AG09309 (cell line): ENCODE measurements around the gene LMBRD1.

Experiments used
- DNase-seq: peaks from one replicate; pipeline ENCODE4 v3.0.0-alpha.2; 2010; ENCODE audit warnings: low read depth
- H3K4me3 ChIP-seq: 2 replicates; pipeline ENCODE4 v1.5.1; 2011; ENCODE audit warnings: mild to moderate bottlenecking, low read depth, low read length, moderate library complexity; ENCODE audit not compliant: control insufficient read depth
- TF ChIP-seq, protein P1 (sequence below): IDR thresholded peaks from 2 replicates; pipeline ENCODE4 v1.5.1; 2011; ENCODE audit warnings: mild to moderate bottlenecking, low read depth, low read length, inconsistent platforms; ENCODE audit not compliant: insufficient read depth, control insufficient read depth; ENCODE audit errors: missing control alignments

LMBRD1 gene

GRCh38 chr6:69796642-69797390, at the start of gene LMBRD1:
Gene LMBRD1, minus strand, starts transcription at chr6:69797010. Its CDS starts 129 bp downstream, at chr6:69796881.
- TF ChIP-seq, protein P1, sequence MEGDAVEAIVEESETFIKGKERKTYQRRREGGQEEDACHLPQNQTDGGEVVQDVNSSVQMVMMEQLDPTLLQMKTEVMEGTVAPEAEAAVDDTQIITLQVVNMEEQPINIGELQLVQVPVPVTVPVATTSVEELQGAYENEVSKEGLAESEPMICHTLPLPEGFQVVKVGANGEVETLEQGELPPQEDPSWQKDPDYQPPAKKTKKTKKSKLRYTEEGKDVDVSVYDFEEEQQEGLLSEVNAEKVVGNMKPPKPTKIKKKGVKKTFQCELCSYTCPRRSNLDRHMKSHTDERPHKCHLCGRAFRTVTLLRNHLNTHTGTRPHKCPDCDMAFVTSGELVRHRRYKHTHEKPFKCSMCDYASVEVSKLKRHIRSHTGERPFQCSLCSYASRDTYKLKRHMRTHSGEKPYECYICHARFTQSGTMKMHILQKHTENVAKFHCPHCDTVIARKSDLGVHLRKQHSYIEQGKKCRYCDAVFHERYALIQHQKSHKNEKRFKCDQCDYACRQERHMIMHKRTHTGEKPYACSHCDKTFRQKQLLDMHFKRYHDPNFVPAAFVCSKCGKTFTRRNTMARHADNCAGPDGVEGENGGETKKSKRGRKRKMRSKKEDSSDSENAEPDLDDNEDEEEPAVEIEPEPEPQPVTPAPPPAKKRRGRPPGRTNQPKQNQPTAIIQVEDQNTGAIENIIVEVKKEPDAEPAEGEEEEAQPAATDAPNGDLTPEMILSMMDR, result peak; percentile 89
- DNase-seq, result peak; percentile 80
- H3K4me3 ChIP-seq, result peak within 1 kb of the TSS; percentile 83

- no peak for DNase-seq
- no peak overlapping the region for H3K4me3 ChIP-seq
- TF ChIP-seq, protein P1, result no peak
Observed at GRCh38 chr6:69846312-69846711, 49.5 kb upstream of the LMBRD1 start.

DNA sequence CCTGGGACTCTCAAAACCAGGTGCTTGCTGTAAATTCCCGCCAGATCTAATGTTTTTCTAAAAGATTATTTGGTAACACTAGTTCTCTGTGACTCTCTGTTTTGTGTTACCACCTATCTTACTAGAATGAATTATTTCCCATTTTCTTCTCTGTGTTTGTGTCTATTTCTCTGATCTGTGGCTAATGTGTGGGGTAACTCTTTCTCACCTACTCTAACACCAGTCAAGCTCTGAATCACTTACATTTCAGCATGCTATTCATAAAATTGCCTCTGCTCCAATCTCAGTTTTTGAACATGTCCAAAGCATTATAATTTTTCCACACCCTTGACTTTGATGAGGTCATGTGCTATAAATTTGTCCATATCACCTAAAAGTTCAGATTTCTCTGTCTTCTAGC, 46.4 kb upstream of the LMBRD1 start:
- no peak for DNase-seq
- TF ChIP-seq, protein P1, result no peak

GRCh38 chr6:69841862-69842261, 45.1 kb upstream of the LMBRD1 start:
- H3K4me3 ChIP-seq, result no peak overlapping the region
- TF ChIP-seq, protein P1, result no peak
- DNase-seq, result no peak

More for the DNA sequence above, 46.4 kb upstream of the LMBRD1 start:
- no peak overlapping the region for H3K4me3 ChIP-seq

DNA sequence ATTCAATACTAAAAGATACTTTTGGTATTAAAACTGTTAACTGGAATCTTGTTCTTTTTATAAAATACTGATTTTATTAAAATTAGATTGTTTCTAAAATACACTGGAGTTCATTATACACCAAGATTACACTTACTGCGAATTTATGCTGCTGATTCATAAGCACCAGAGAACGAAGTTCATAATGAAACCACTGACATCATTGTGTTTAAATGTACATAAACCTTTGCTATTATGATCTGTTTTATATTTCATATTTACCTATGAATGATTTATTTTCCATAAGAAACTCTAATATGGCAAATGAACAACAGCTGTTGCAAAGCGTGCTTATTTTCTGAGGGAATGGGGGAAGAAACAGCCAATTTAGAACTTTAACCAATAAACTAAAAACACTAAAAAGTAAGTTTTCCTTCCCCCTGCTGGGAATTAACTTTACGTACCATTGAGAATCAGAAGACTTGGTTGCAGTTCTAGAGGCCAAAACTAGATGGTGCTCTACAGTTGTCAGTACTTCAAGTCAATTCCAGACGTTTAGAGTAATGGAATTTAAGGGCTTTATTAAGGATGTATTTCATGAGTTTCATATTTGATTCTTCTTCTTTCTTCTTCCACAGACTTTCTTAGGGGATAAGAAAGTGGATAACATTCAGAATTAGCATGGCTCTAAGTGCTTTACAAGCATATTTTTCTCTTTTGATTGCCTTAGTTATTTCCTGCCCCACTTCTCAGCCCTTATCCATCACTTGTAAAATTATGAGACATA, 38.8 kb upstream of the LMBRD1 start:
- DNase-seq, result peak; percentile 42
- H3K4me3 ChIP-seq, result no peak overlapping the region
- TF ChIP-seq, protein P1, result peak; percentile 79

DNA sequence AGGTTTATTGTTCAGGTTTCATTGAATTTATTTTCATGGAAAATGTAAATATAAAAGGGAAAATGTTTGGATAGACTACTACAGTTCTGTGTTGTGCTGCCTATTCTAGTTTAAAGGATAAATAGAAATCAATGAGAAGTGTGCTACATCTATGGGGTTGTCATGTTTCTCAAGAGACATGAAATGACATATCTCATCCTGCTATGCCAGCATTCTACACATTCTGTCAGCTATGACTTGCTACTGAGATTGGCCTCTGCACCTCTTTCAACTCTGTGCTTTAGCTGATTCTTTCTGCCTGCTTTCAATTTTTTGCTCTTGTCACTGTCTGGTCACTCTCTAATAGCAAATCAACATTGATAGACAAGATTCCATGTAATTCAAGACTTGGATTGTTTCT, 35.7 kb upstream of the LMBRD1 start:
- DNase-seq, result no peak
- TF ChIP-seq, protein P1, result no peak
- H3K4me3 ChIP-seq, result no peak overlapping the region
